NCI-H345 (cell line): ENCODE results near the gene KLHL17.
"Not testable (repeated sequence)": the region's sequence is repeated elsewhere in the genome, so short reads cannot be mapped to it uniquely, and the experiment has no call there.

Source experiments
- DNase-seq: peaks from one replicate; lab custom pipeline; 2025; lab: John Stamatoyannopoulos, UW

The KLHL17 gene

GRCh38 chr1:1003618-1004419 lies 43.4 kb downstream of the KLHL17 start:
- DNase-seq: no peak

GRCh38 chr1:1004420-1004779 lies 44.0 kb downstream of the KLHL17 start:
- no peak for DNase-seq

GRCh38 chr1:1004780-1005697 lies 44.7 kb downstream of the KLHL17 start:
- peak; percentile 16 for DNase-seq

GRCh38 chr1:1005774-1006304 lies 45.5 kb downstream of the KLHL17 start:
- DNase-seq: no peak

- no peak for DNase-seq
These were observed 46.1 kb downstream of the KLHL17 start for GRCh38 chr1:1006305-1007159.

- DNase-seq: not testable (repeated sequence)
These were observed 49.7 kb downstream of the KLHL17 start for GRCh38 chr1:1010131-1010530.

- DNase-seq: no peak
These were observed 51.1 kb downstream of the KLHL17 start for GRCh38 chr1:1011396-1011949.

GRCh38 chr1:1012736-1013104 lies 52.3 kb downstream of the KLHL17 start:
- not testable (repeated sequence) for DNase-seq

GRCh38 chr1:1013105-1013921 lies 52.9 kb downstream of the KLHL17 start, which contains the start of gene ISG15:
Gene ISG15, plus strand, starts transcription at chr1:1013497. Its CDS starts 77 bp downstream, at chr1:1013574.
- DNase-seq: peak; percentile 78

GRCh38 chr1:1013922-1014648 lies 53.7 kb downstream of the KLHL17 start:
- DNase-seq: no peak

GRCh38 chr1:1014799-1015681 lies 54.7 kb downstream of the KLHL17 start:
- DNase-seq: no peak
